AG04449 (cell line): ENCODE results near the gene NOC3L.

ENCODE experiments used
- CTCF ChIA-PET: fragments of 350-600 bp; formaldehyde crosslinking; extraction: SDS; loops from one replicate; lab custom pipeline; 2021; ENCODE audit warnings: antibody characterized with exemption; lab: Yijun Ruan, JAX
- POLR2A ChIA-PET: fragments of 400-600, 350-600 bp; formaldehyde crosslinking; extraction: SDS; loops from one replicate; lab custom pipeline; 2020; ENCODE audit warnings: antibody characterized with exemption, inconsistent platforms; lab: Yijun Ruan, JAX
- DNase-seq: peaks from one replicate; pipeline ENCODE4 v3.0.0-alpha.2; 2010; ENCODE audit warnings: low read depth, low spot score
- H3K4me3 ChIP-seq: 2 replicates; pipeline ENCODE4 v1.5.1; 2011; ENCODE audit warnings: low read depth, mild to moderate bottlenecking, control low read depth, low read length
- TF ChIP-seq, protein P1 (sequence below): IDR thresholded peaks from one replicate; pipeline ENCODE4 v1.5.1; 2011; ENCODE audit warnings: mild to moderate bottlenecking, moderate library complexity, low read length, control low read depth, inconsistent platforms; ENCODE audit not compliant: insufficient read depth; ENCODE audit errors: missing control alignments

The NOC3L gene

DNA sequence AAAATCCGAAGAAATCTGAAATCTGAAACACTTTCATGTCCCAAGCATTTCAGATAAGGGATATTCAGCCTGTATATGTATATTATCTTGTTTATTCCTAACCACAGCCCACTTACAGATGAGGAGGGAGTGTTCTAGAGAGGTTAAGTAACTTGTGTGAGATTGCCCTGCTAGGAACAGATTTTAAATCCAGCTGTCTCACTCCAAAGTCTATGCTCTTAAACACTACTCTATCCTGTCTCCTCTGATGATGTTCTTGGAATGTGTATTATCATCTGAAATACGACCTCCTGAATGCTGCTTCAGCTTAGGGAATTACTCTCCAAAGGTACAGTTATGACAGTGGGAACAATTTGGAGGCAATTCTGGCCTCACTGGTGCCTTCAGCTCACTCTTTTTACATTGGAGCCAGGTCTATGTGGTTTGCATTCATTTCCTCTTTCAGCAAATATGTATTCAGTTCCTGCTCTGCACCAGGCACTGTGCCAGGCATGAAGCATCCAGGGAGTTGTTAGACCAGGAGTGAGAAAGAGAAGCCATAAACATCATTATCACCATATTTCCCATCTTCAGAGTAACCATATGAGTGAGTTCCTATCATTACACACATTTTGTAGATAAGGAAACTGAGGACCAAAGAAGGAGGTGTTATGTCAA, 70.2 kb downstream of the NOC3L start:
- POLR2A ChIA-PET: no interaction called here
- H3K4me3 ChIP-seq: no peak overlapping the region
- DNase-seq: peak; percentile 49
- CTCF ChIA-PET: interaction anchor here (0.9 to 3.3 kb wide), 4 partner anchors 10 to 28 kb away, joined by 3 to 21 read pairs (median 5); no protein-coding TSS in a partner anchor
- TF ChIP-seq, protein P1, sequence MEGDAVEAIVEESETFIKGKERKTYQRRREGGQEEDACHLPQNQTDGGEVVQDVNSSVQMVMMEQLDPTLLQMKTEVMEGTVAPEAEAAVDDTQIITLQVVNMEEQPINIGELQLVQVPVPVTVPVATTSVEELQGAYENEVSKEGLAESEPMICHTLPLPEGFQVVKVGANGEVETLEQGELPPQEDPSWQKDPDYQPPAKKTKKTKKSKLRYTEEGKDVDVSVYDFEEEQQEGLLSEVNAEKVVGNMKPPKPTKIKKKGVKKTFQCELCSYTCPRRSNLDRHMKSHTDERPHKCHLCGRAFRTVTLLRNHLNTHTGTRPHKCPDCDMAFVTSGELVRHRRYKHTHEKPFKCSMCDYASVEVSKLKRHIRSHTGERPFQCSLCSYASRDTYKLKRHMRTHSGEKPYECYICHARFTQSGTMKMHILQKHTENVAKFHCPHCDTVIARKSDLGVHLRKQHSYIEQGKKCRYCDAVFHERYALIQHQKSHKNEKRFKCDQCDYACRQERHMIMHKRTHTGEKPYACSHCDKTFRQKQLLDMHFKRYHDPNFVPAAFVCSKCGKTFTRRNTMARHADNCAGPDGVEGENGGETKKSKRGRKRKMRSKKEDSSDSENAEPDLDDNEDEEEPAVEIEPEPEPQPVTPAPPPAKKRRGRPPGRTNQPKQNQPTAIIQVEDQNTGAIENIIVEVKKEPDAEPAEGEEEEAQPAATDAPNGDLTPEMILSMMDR: no peak

DNA sequence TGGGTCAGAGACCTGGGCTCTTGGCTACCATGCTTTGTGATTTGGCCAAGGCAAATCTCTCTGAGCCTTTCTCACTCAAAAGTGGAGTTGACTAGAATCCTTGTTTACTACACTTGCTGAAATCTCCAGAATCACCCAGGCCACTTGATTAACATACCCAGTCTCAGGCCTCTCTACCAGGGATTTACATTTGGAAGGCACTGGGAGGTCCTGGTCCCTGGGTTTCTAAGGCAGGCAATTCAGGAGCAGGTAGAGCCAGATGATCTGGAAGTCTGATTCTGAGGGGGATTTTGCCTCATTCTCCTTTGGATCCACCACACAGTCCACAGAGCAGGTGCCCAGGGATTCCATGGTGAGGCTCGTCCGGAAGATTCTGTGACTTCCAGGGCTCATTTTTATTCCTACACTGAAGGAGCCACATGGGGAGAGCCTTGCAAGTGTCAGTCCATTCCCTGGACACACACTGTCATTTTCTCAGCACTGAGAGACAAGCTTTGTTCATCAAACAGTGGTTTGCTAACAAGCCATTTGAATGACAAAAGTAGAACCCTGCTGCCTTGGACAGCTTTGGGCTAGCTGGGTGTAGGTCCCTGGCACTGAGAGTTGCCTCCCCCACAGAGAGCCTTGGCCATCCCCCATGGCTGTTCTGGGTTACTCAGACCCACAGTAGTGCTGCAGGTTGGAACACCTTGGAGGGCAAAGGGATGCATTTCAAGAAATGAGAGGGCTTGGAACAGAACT, 74.2 kb downstream of the NOC3L start:
- no peak for DNase-seq
- TF ChIP-seq, protein P1: no peak
- no peak overlapping the region for H3K4me3 ChIP-seq
- POLR2A ChIA-PET: no interaction called here
- CTCF ChIA-PET: interaction anchor here (0.6 to 4.9 kb wide), 8 partner anchors 10 to 413 kb away, joined by 3 to 33 read pairs (median 5); no protein-coding TSS in a partner anchor

DNA sequence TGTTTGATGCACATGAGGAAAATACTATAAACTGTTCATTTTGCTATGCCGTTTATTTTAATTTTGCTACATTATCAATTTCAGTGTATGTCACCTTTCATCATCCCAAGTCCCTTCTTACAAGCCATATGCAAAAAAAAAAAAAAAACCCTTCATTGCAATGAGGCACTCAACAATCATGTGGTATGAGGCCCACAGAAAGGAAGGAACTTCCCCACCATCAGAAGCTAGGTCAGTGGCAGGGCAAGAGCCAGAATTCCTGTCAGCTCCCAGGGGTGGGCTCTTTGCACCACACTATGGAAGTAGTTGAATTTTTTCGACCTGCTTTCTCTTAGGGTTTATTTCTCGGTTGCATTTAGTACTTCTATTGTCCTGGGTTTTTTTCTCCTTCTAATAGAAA, 75.4 kb downstream of the NOC3L start:
- peak; percentile 46 for DNase-seq
- ChIA-PET CTCF (interaction anchor here (1.0 to 4.9 kb wide), 6 partner anchors 8 to 33 kb away, joined by 3 to 33 read pairs (median 6); no protein-coding TSS in a partner anchor), POLR2A (interaction anchor here (1.0 kb wide), 1 partner anchor 9 kb away, joined by 3 read pairs; no protein-coding TSS in a partner anchor)
- H3K4me3 ChIP-seq: no peak overlapping the region
- TF ChIP-seq, protein P1: no peak

DNA sequence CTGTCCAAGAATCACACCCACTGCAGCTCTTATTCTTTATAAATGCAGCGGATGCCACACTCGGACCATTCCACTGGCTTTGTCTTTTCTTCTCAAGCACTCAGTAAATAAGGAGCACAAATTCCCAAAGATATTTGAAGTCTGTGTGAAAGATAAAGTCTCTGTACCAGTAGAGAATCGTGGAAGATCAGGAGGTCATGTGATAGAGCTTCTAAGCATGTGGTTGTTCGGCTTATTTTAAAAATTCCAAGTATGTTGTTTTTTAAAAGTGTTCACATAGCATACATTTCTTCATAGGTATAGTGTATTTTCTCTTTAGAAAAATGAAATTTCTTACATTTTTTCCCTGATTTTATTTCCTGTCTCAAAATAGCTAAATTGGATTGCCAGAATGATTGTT, 75.8 kb downstream of the NOC3L start:
- POLR2A ChIA-PET: interaction anchor here (1.0 kb wide), 1 partner anchor 9 kb away, joined by 3 read pairs; no protein-coding TSS in a partner anchor
- TF ChIP-seq, protein P1: no peak
- DNase-seq: peak; percentile 28
- no peak overlapping the region for H3K4me3 ChIP-seq
- CTCF ChIA-PET: interaction anchor here (0.6 to 4.9 kb wide), 6 partner anchors 8 to 34 kb away, joined by 3 to 33 read pairs (median 6); no protein-coding TSS in a partner anchor

DNA sequence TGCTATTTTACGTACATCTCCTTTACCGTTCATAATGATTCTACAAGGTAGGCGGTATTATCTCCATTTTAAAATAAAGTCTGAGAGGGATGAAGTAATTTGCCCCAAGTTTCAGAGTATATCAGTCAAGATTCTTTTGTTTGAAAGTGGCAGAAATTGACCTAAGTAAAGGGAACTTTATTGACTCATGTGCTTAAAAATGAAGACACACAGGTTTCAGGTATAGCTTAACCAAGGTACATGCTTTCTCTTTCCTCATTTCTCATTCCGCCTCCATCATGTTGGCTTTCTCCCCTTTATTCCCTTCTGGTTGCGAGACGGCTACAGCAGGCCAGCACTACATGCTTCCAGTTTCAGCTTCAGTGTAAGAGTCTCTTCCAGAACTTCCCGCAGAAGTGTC, 77.5 kb downstream of the NOC3L start:
- no peak for DNase-seq
- TF ChIP-seq, protein P1: no peak
- POLR2A ChIA-PET: no interaction called here
- H3K4me3 ChIP-seq: no peak overlapping the region
- CTCF ChIA-PET: interaction anchor here (1.1 to 4.9 kb wide), 5 partner anchors 11 to 367 kb away, joined by 3 to 33 read pairs (median 9); no protein-coding TSS in a partner anchor
